Stimulated activated CD4-positive, alpha-beta T cell treated with anti-CD3 and anti-CD28 coated beads, Interleukin-2, amount 100 ng/mL, for 24 hours (primary cell): ENCODE results near the gene MYBPH.
A peak's percentile ranks its signal among the peaks of the same experiment; 100 is the strongest.

Experiments
- DNase-seq, 2 donors: peaks; one replicate each; pipeline ENCODE4 v3.0.0-alpha.2; 2020

Gene MYBPH

DNA sequence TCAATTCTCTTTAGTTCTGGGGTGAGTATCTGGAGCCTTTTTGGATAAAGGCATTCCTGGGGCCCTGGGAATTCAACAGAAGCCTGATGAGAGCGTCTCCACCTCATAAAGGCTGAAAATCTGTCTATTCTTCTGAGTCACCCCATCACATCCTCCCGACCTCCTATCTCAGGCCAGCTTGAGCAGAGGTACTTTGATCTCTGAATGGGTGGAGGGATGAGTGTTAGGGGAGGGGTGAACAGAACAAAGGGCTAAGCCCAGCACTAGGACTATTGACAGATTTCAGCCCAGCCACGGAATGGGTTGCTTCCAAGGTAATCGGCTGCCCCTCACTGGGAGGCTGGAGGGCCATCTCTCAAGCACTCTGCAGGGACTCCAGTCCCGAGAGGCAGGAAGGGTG, 2.5 kb upstream of the MYBPH start:
- no peak for DNase-seq

GRCh38 chr1:203177470-203178039, 1.9 kb upstream of the MYBPH start:
- no peak for DNase-seq

DNA sequence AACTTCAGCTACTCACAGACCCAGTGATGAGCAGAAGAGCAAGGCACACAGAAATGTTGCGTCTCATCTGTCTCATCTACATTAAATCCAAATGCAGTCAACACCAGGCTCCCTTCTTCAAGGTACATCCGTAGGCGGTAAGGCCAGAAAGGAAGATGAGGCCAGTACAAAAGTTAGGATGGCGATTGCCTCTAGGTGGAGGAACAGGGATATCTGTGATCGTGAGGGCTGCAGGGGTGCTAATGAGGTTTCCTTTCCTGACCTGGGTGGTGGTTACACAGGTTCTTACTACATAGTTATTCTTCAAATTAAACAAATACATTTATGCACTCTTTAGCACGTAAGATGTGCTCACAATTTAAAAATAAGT, 1.4 kb upstream of the MYBPH start:
- no peak for DNase-seq

DNA sequence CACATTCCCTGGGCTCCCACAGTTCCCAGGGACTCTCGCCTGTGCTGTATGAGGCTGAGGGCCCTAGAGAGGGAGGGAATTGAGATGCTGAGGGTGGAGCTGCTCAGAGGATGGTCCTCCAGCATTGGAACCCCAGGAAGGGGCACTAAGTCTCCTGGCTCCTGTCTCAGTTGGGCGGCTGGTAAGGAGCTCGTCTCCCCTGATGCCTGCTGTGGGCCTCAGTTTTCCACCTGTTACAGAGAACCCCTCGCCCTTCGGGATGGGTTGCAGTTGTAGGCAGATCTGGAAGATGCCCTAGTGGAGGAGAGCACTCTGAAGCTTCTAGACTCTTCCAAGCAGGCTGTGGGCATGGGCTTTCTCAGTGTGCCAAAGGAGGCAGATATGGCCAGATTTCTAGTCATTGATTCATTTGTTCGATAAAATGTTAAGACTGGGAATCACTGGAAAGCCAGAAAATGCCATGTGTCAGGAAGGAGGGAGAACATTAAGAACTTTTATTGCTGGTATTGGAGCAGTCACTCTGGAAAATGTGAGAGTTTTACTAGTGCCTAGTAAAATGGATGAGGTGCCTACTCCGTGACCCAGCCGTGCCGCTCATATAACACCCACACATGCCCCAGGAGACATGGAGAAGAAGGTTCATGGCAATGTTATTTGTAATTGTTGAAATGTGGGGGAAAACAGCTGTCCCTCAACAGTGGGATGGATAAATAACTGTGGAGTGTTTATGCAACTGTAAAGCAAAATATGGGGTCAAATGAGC, 828 bp upstream of the MYBPH start:
- DNase-seq = no peak

GRCh38 chr1:203175827-203176241, 208 bp upstream of the MYBPH start:
- DNase-seq = no peak

DNA sequence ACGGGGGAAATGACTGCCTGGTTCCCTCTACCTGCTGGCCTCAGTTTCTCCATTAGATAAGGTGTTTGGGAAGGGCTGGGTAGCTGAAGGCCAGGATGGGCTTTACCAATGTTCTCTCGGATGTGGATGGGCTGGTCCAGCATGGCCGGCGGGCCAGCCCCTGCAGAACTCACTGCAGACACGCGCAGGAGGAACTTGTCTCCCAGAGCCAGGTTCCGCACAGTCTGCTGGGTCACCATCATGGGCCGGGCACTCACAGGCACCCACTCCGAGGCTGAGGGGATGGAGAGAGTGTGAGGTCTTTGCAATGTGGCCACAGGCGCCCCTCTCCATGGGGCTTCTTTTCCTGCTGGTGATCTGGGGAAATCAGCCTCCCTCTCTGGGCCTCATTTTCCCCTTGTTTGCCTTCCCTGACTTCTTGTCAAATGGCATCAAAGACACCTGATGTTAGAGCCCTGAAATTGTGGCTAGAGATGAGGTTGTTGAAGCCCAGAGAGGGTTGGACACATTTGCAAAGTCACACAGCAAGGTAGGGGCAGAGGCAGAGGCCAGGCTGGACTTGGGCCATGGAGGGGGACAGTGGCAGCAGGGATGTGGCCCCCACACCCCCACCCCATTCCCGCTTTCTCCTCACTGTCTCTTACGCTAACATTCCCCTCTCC, 1.2 kb downstream of the MYBPH start:
- DNase-seq = no peak

GRCh38 chr1:203173566-203173965, 2.1 kb downstream of the MYBPH start:
- DNase-seq = no peak

DNA sequence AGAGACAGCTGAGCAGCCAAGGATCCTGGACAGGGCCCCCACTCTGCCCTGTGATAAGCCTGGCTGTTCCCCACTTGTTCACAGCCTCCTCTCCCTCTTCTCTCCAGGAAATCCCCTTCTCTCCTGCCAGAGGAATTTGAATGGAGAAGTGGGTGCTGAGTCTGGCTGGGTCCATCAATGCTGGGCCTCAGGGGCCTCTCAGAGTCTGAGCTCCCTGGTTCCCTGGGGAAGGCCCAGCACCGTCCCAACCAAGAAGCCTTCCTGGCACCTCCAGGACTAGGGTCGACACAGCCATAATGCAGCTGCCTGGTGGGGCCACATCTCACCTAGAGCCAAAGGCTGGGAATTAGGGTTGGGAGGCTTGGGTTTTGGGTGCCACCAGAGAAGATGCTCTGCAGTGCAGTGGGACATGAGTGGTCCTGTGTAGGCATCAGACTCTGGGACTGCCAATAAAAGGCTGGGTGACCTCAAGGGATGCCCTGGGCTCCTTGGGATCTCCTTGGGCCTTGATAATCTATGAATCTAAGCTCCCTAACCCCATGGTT, 2.5 kb downstream of the MYBPH start:
- no peak for DNase-seq

DNA sequence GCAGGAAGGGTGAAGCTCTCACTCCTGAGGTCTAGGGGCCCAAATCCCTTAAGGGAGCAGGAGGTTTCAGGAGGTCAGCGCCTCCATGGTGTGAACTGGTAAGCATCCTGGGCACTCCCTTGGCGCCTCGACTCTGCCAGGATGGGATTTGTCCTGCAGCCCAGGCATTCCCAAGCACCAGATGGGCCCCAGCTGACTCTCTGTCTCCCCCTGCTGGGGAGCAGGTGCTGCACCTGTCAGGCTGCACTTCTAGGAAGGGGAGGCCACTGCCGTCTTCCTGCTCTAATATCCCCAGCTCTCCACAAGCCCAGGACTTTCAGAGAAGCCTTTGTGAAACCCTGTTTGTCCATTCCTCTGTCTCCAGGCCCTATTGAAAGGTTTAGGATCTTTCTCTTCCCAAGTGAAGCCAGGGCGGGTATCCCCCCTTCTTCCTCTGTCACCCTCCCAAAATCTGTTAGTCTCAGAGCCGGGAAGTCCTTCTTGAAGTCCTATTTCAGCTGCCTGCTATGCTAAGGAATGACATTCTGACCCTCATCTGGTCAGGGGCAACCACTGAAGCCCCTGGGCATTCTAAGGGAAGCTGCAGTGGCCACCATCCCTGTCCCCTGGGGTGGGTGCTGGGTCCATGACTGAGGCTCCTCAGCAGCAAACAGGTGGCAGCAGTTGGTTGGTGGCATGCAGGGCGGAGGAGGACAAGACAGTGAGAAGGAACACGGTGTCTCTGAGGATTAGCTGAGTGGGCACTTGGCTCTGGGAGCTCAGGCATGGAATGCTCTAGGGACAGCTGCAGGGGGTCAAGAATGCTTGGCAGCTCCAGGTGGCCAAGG, 3.2 kb downstream of the MYBPH start:
- DNase-seq = peak; percentile 50 to 64

DNA sequence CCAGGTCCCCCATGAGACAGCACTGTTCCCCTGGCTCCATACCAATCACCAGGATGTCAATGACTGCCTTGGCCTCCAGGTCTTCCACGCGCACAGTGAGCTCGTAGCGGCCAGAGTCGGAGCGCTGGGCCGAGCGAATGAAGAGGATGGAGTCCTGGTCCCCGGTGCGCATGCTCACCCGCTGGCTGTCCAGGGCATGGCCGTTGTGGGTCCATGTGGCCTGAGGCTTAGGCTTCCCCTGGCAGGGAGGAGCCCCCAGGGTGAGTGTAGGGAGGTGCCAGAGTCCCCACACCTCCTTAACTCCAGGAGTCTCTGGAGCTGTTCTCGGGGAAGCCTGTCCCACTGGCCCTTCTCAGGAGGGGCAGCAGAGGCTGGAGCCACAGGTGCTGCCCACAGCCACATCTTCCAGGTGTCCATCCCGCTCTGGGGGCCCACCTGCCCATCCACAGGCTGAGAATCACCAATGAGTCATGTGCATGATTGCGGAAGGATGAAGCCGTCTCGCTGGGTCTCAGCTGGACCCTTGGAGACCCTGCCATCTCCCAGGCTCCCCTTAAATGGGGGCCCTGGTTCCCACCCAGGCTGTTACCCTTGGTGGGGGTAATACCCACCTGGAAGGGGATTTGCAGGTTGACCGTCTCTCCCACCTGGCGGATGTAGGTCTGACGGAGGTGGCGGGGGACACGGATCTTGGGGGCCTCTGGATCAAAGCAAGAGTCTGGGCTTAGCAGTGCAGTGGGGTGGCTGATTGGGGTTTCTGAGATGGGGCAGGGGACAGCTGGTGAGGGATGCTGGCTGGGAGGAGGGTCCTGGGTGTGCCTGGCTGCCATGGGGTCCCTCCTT, 4.1 kb downstream of the MYBPH start:
- no peak for DNase-seq

DNA sequence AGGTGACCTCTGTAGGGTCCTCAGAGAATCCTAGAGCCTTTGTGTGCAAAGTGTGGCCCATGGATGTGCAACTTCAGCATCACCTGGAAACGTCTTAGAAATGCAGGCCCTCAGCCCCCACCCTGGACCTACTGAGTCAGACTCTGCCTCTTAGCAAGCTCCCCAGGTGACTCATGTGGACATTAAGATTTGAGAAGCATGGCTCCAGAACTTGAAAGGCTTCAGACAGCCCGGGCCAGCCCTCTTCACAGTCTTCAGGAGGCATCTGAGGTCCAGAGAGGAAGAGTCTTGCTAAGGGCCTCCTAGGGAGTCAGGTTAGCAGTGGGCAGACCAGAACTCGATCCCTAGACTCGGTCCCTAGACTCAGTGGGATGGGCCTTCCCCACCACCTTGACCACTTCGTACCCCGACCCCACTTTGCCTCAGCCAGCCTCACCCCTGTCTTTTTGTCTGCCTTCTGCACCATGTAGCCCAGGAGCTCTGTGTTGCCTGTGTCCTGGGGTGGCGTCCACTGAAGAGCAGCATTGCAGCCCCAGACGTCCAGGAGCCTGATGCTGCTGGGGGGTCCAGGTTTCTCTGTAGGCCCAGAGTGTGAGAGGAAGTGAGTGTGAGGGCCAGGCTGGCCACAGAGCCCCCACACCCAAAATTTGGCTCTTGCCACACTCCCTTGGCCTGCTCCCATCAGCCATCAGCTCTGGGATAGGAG, 4.8 kb downstream of the MYBPH start:
- no peak for DNase-seq

DNA sequence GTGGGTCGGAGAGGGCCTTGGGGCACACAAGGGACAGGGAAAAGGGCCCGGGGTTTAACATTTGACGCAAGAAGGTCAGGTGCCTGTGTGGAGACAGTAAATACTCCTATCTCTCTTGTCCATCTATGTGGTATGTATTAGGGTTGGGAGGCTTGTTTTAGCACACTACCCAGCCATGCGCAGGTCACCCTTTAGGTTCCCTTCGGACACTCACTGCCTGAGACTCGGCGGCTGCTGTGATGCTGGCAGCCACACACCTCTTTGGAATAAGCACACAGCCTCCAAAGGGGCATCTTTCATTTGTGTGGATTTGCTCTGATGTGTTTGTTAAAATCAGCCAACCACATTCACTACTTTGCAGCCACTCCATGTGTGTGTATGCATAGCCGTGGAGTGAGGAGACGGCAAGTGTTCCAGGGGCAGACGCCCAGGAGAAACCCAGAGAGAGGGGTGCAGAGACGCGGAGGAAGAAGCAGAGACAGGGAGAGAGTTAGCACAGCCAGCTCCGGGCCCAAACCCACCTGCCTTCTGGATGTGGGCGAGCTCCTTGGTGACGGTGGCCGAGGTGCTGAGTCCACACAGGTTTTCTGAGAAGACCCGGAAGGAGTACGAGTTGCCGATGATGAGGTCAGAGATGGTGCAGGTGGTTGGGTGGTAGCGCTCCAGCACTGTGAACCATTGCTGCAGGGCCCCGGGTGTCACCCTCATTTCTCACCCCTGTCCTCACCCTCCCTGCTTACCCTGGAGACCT, 5.7 kb downstream of the MYBPH start:
- no peak for DNase-seq

- no peak for DNase-seq
These were observed 6.6 kb downstream of the MYBPH start for GRCh38 chr1:203168991-203169390.

DNA sequence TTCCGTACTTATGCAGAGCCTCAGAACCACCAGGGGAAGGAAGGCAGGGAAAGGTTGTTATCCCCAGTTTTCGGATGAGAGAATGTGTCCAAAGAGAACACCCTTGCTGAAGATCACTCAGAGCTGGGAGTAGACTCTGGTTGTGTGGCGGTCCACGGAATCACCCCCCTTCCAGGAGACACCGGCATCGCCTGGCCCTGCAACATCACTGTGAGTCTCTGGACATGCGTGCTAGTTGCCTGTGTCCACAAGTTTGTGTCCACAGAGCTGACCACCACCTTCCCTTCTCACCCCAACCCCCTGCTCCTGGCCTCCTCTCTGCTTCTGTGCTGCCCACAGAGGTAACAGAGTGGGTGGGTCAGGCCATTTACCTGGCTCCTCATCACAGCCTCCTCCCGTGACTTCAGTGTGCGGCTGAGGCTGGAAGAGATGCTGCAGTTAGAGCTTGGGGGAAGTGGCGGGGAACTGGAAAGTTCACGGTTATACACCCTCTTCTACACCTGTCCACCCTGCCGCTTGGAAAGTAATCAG, 7.3 kb downstream of the MYBPH start:
- DNase-seq = no peak

DNA sequence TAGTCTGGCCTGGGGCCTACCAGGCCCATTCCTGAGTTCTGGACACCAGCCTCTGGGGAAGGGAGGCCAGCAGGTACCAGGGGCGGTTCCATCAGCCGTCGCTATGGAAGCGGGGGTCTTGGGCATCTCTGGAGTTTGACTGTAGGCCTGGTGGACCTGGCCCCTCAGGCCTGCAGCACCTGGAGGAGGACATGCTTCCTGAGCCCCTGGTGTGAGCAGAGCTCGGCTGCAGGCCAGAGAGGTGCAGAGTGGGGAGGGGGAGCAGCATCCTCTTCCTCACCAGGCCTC, 7.8 kb downstream of the MYBPH start:
- no peak for DNase-seq

DNA sequence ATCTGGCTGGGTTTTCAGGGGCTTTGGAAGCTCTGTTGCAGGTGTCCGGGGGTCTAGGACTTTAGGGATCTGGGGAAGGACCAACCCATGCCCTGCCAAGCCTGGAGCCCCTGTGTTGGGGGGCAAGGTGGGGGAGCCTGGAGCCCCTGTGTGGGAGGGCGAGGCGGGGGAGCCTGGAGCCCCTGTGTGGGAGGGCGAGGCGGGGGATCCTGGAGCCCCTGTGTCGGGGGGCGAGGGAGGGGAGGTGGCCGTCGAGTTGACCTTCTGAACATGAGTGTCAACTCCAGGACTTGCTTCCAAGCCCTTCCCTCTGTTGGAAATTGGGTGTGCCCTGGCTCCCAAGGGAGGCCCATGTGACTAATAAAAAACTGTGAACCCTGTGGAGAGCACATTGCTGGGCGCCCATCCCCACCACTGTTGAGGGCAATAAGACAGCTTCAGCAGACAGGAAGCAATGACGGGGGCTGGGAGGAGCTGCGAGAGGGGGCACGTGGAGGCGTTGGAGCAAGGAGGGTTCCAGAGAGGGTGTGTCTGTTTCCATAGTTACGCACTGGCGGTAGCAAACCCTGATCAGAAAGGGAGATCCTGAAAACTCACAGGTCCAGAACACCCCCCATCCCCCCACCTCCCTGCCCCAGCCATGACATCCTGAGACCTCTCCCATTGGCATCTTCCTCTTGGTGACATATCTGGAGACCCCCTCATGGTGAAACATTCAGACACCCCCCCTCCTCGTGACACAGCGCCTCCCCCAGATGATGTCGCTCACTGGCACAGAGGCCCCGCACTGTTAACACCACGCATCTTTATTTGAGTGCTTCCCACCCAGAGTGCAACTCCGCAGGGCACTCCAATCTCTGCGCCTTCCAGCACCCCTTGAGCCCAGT, 8.4 kb downstream of the MYBPH start:
- no peak for DNase-seq

DNA sequence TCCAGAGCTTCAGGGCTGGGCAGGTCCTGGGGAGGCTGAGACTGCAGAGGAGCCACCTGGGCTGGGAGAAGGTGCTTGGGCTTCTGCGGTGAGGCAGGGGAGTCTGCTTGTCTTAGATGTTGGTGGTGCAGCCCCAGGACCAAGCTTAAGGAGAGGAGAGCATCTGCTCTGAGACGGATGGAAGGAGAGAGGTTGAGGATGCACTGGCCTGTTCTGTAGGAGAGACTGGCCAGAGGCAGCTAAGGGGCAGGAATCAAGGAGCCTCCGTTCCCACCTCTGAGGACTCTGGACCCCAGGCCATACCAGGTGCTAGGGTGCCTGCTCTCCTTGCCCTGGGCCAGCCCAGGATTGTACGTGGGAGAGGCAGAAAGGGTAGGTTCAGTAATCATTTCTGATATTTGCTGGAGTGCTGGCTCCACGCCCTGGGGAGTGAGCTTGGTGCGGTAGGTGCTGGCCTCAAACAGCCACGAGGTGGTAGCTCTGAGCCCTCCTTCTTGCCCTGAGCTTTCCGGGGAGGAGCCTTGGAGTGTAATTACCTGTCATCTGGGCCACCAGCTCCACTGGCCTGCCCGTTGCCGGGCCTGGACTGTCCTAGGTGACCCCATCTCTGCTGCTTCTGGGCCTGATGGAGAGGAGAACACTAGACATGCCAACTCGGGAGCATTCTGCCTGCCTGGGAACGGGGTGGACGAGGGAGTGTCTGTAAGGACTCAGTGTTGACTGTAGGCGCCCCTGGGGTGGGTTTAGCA, 9.3 kb downstream of the MYBPH start:
- no peak for DNase-seq

DNA sequence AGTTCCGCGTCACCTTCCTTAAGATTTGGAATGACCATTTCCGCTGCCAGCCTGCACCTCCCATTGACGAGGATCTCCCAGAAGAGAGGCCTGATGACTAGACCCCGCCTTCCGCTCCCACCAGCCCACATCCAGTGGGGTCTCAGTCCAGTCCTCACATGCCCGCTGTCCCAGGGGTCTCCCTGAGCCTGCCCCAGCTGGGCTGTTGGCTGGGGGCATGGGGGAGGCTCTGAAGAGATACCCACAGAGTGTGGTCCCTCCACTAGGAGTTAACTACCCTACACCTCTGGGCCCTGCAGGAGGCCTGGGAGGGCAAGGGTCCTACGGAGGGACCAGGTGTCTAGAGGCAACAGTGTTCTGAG, 9.8 kb downstream of the MYBPH start:
- DNase-seq = no peak
